Glomerular visceral epithelial cell (primary cell): Measurements from ENCODE around the gene ZFP36.

Experiments
- DNase-seq: peaks from one replicate; pipeline ENCODE4 v3.0.0-alpha.2; 2016; ENCODE audit errors: extremely low spot score

The ZFP36 gene

GRCh38 chr19:39384839-39385568 is 21.6 kb upstream of the ZFP36 start:
- no peak for DNase-seq

GRCh38 chr19:39385629-39386411 is 20.8 kb upstream of the ZFP36 start:
- no peak for DNase-seq

GRCh38 chr19:39386557-39386956 is 20.1 kb upstream of the ZFP36 start:
- DNase-seq, result no peak

GRCh38 chr19:39388657-39389056 is 18.0 kb upstream of the ZFP36 start:
- DNase-seq, result no peak

DNA sequence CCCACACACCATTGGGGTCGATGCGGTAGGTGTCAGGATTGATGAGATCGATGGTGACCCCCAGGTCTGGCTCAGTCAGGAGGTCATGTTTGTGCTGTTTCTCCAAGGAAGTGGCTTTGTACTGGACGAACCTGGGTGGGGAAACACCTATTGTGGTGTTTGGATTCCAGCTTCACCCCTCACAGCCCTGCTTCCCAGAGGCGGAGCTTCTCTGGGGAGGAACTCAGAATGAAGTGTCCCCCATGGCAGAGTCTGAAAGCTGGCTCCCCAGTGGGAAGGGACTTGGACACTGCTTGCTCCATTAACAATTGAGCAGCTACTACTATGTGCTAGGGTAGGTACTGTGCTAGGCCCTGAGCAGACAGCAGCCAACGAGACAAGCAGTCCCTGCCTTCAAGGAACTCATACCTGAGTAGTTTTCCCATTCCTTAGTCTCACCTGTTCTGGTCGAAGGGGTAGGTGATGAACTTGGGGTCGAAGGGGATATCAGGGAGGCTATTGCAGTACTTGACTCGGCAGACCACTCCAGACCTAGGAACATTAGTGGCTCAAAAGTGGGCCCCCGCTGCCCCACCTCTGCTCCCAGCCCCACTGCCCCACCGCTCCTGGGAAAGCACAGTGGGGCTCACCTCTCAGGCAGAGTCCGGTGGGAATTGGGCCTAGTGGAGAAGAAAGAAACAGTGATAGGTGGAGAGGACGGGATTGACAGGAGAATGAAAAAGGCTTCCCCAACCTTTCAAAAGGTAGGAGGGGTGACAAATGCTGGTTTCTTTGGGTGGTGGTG is 16.8 kb upstream of the ZFP36 start:
- DNase-seq, result no peak

DNA sequence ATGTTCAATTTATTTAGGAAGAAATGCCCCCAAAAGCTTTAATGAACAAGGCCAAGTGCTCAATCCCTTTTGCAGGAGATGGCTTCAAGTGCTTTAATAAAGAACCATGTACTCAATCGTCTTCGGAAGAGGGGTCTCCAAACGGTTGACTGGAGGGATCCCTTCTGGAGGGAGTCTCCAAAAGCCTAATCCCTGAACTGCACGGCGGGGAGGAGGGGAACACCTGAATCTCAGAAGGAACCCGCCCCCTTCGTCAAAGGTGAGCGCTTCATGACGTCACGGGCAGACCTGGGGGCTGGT is 16.2 kb upstream of the ZFP36 start:
- no peak for DNase-seq

- DNase-seq, result peak; percentile 100
Observed at GRCh38 chr19:39390751-39391437, 15.8 kb upstream of the ZFP36 start, which contains the start of the genes MED29 and PAF1. TSS of gene MED29 (plus strand) at chr19:39391378. CDS start at chr19:39391423, 45 bp downstream. TSS of gene PAF1 (minus strand) at chr19:39391106. CDS start at chr19:39390864, 242 bp downstream.

DNA sequence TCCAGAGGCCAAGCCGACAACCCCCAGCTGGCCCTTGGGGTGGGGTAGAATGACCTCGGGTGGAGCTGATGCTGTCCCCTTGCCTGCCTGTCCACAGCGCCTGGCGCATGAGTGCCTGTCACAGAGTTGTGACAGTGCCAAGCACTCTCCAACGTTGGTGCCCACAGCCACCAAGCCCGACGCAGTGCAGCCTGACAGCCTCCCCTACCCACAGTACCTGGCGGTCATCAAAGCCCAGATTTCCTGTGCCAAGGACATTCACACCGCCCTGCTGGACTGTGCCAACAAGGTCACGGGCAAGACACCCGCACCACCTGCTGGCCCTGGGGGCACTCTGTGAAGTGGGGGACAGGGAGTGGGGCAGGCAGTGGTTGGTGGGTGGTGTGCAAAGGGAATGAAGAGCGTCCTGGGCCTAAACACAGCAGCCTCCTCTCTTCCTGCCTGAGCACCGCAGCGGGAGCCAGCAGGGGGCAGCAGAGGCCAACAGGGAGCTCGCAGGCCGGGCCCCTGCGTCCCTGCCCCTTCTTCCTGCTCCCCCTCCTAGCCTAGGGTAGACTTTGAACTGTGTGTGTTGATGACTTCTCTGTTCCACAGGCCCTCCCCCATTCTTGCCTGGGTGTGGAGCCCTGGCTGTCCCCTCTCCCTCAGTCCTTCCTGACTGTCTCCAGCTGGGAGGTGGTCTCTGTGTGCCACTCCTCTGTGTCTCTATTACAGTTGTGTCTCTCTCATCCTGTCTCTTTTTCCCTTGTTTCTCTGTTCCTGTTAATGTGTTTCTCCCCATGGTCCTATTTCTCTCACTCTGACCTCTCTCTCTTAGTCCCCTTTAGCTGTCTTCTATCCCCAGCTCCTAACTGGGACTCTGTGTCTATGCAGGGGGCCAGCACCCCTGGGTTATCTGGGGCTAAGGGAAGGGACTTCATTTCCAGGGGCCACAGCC is 9.0 kb upstream of the ZFP36 start:
- peak; percentile 86 for DNase-seq

DNA sequence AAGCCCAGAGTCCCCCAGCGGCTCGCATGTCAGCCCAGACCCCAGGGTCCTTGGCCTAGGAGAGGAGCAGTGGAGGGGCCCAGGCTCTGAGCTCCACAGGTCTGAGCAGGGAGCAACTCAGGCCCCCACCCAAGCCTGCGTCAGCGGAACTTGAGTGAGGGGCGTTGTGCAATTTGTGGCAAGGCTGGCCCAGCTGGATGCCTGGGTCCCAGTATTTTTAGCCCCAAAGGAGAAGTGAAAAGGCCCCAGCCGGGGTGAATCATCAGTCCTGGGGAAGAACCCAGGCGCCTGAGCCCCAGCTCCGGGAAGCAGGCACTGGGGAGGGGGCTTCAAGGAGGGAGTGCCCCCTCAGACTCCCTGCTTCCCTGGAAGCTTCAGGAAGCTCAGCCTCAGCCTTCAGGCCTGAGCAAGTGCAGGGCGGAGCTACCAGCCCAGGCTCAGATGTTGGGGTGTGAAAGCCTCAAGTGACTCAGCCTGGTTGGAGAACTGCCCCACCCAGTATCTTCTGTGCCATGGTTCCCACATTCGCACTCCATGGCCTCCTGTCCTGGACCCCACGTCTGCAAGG is 8.3 kb upstream of the ZFP36 start:
- DNase-seq, result peak; percentile 60

- no peak for DNase-seq
Observed at GRCh38 chr19:39399668-39400050, 7.0 kb upstream of the ZFP36 start.

- no peak for DNase-seq
Observed at GRCh38 chr19:39400061-39400460, 6.6 kb upstream of the ZFP36 start.

DNA sequence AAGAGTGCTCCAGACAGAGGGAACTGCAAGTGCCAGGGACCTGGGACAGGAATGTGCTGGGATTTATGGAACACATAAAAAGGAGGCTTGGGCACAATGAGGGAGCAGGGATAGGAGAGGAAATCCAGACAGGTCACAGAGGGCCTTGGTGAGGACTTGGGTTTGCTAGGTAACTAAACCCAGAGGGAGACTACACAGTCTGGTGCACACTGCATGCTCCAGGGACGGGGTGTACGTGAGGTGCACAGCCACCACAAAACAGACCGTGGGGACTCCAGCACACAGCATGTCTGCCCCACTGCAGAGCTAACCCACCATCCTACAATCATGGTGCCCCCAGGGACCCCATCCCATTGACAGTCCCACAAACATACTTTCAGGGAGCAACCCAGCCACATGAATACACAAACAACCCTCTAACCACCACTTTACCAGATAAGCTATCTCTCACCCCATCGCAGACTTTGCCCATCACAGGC is 5.5 kb upstream of the ZFP36 start:
- DNase-seq, result no peak

- peak; percentile 81 for DNase-seq
Observed at GRCh38 chr19:39401549-39402345, 4.9 kb upstream of the ZFP36 start.

DNA sequence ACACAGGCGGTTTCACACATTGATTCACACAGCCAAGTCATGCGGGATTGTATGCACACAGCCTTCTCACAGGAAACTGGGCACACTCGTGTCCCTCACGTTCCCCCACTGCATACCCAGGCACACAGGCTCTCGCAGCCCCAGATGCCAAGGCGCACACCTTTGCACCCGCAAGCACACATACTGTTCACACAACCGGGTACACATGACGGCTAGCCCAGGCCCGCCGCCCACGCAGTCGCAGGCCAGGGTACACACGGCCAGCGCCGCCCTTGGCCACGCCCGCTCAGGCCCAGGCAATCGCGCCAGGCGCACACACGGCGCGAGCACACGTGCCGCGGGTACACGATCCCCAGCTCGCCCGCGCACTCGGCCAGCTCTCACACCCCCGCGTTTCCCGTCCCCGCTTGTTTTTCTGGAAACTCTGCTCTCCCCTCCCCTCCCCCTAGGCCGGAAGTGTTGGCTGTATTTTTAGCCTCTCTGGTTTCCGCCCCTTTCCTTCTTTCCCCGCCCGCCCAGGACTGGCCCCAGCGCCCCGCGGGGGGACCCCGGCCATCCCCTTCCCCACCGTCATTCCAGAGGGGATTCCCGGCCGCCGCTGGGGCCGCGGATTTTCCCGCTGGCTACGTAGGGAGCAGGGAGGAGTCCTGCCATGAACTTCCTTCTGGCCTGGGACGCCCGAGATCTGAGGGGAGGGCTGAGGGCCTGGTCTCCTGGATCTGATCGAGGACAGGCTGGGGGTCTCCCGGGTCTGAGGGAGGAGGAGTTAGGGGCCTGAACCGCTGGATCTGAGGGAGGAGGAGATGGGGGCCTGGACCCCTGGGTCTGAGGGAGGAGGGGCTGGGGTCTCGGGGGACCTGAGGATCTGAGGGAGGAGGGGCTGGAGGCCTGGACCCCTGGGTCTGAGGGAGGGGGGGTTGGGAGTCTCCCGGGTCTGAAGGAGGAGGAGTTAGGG is 4.0 kb upstream of the ZFP36 start:
- peak; percentile 80 for DNase-seq

DNA sequence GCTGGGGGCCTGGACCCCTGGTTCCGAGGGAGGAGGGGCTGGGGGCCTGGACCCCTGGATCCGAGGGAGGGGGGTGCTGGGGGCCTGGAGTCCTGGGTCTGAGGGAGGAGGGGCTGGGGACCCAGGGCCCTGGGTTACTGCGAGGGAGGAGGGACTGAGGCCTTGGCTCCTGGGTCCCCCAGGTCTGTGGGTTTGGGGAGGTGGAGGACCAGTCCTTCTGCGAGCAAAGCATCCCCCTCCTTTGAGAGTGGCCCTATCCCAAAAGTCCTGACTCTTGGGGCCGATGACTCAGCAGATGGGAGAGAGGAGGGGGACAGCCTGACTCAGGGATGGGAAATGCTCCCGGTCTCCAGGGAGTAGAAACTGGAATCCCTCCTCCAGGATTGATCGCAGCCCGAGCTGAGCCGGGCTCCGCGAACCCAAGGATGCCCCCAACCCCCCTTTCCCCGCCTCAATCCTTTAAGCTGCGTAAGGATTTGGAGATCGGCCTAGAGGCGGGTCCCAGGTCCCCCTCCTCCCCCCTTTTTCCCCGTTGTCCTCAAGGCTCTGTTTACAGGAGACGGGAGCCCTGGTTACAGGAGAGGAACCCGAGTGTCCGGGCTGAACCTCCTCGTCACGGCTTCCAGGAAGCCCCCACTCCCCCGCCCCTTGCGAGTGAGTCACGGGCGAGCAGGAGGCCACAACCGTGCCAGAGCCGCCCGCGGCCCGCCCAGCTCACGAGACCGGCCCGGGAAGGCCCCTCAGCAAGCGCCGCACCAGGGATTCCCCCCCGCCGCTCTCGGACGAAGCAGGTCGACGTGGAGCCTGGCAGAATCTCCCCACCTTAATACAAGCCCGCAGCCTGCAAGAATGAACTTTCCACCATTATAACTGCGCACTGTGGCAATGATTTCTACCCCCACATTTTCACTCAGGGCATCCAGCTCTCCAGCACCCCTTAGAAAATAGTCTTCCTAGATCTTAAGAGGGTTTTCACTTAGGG is 3.0 kb upstream of the ZFP36 start:
- DNase-seq, result peak; percentile 97

DNA sequence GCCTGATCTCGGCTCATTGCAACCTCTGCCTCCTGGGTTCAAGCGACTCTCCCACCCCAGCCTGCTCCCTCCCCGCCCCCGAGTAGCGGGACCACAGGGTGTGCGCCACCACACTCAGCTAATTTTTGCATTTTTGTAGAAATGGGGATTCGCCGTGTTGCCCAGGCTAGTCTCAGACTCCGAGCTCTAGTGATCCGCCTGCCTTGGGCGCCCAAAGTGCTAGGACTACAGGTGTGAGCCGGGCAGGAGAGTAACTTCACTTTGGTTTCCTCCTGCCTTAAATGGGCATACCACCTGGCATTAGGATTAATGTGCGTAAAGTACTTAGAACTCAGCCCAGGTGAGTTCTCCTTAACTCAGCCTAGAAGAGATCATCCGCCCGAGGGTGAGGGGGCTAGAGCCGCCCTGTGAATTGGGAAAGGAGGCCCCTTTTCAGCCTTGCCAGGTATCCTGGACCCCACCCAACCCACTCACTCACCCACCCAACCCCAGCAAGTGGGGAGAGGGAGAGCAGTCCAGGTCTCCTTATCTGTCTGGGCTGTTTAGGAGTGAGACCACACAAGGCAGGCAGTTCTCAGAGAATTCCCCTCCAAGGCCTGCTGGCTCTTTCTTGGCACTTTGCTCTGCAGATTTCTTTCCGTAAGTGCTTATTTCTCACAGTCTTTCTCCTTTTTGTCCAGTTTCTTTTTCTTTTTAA is 1.2 kb upstream of the ZFP36 start:
- no peak for DNase-seq
